Measurements from ENCODE around the gene RTL1.

The RTL1 gene

GRCh38 chr14:100851586-100851916 is 52.0 kb downstream of the RTL1 start:
- no peak for DNase-seq (ENCODE audit: low spot score)

- peak; percentile 79 for DNase-seq (ENCODE audit: low spot score)
Observed at GRCh38 chr14:100850841-100851585, 52.5 kb downstream of the RTL1 start.

GRCh38 chr14:100849115-100849781 is 54.3 kb downstream of the RTL1 start:
- no peak for DNase-seq (ENCODE audit: low spot score)

GRCh38 chr14:100846309-100846859 is 57.1 kb downstream of the RTL1 start:
- no peak for DNase-seq (ENCODE audit: low spot score)

GRCh38 chr14:100845341-100845740 is 58.2 kb downstream of the RTL1 start:
- no peak for DNase-seq (ENCODE audit: low spot score)

GRCh38 chr14:100844846-100845245 is 58.7 kb downstream of the RTL1 start:
- no peak for DNase-seq (ENCODE audit: low spot score)

- no peak for DNase-seq (ENCODE audit: low spot score)
Observed at GRCh38 chr14:100844421-100844820, 59.1 kb downstream of the RTL1 start.

- DNase-seq (ENCODE audit: low spot score): no peak
Observed at GRCh38 chr14:100844082-100844408, 59.5 kb downstream of the RTL1 start.

- DNase-seq (ENCODE audit: low spot score): no peak
Observed at GRCh38 chr14:100842799-100843198, 60.7 kb downstream of the RTL1 start.

- no peak for DNase-seq (ENCODE audit: low spot score)
Observed at GRCh38 chr14:100841761-100842403, 61.6 kb downstream of the RTL1 start.

- no peak for DNase-seq (ENCODE audit: low spot score)
Observed at GRCh38 chr14:100841066-100841760, 62.3 kb downstream of the RTL1 start.

GRCh38 chr14:100840286-100841065 is 63.0 kb downstream of the RTL1 start:
- no peak for DNase-seq (ENCODE audit: low spot score)

- no peak for DNase-seq (ENCODE audit: low spot score)
Observed at GRCh38 chr14:100839681-100840111, 63.8 kb downstream of the RTL1 start.

- no peak for DNase-seq (ENCODE audit: low spot score)
Observed at GRCh38 chr14:100839315-100839585, 64.3 kb downstream of the RTL1 start.

GRCh38 chr14:100838493-100839314 is 64.8 kb downstream of the RTL1 start:
- no peak for DNase-seq (ENCODE audit: low spot score)

GRCh38 chr14:100837805-100838350 is 65.6 kb downstream of the RTL1 start:
- no peak for DNase-seq (ENCODE audit: low spot score)

GRCh38 chr14:100836941-100837804 is 66.3 kb downstream of the RTL1 start:
- DNase-seq (ENCODE audit: low spot score): no peak

GRCh38 chr14:100836311-100836805 is 67.2 kb downstream of the RTL1 start:
- DNase-seq (ENCODE audit: low spot score): no peak

GRCh38 chr14:100835548-100836310 is 67.8 kb downstream of the RTL1 start:
- DNase-seq (ENCODE audit: low spot score): no peak

All from hematopoietic multipotent progenitor cell treated with erythropoietin and hydrocortisone succinate and interleukin-3 and kit ligand, for 17 days (in vitro differentiated cells).